ENCODE measurements around the gene STIM1. TPM values are rescaled to one million over a fixed set of nuclear protein-coding genes. Genes with fewer than 3 reads are reported as not detected.
"Not testable (repeated sequence)": the region's sequence is repeated elsewhere in the genome, so short reads cannot be mapped to it uniquely, and the experiment has no call there.

The STIM1 gene
- total RNA-seq, 1 donor from 2014 or later = 60.7 TPM

GRCh38 chr11:4050138-4050537, 194.7 kb downstream of the STIM1 start:
- ATAC-seq (no peak), DNase-seq (no peak)
- H3K27ac ChIP-seq = no peak overlapping the region
- H3K4me1 ChIP-seq = peaks cover under 1% of the 10 kb centered on the region
- no peak for TF ChIP-seq CTCF (IDR thresholded peaks at IDR 0.05)
- no peaks in the 10 kb centered on the region for H3K27me3 ChIP-seq
- no peaks in the 10 kb centered on the region for H3K9me3 ChIP-seq
- H3K36me3 ChIP-seq = no peaks in the 10 kb centered on the region
- H3K4me3 ChIP-seq = no peak overlapping the region
- intact Hi-C loops (cut with DNase I) = no loop called here

GRCh38 chr11:4053200-4053599, 197.7 kb downstream of the STIM1 start:
- H3K4me3 ChIP-seq; ATAC-seq; H3K27me3 ChIP-seq; DNase-seq; H3K27ac ChIP-seq; intact Hi-C loops (cut with DNase I); H3K9me3 ChIP-seq; H3K4me1 ChIP-seq: not testable (repeated sequence)
- H3K36me3 ChIP-seq = peaks cover 13% of the 10 kb centered on the region

GRCh38 chr11:4054643-4055042, 199.2 kb downstream of the STIM1 start:
- DNase-seq = no peak
- intact Hi-C loops (cut with DNase I) = no loop called here
- H3K27me3 ChIP-seq = no peaks in the 10 kb centered on the region
- peaks cover 18% of the 10 kb centered on the region for H3K36me3 ChIP-seq
- H3K9me3 ChIP-seq = no peaks in the 10 kb centered on the region
- no peaks in the 10 kb centered on the region for H3K4me1 ChIP-seq
- no peak for ATAC-seq
- H3K4me3 ChIP-seq = no peak overlapping the region
- no peak for TF ChIP-seq CTCF (IDR thresholded peaks at IDR 0.05)
- no peak overlapping the region for H3K27ac ChIP-seq

GRCh38 chr11:4059424-4059823, 204.0 kb downstream of the STIM1 start:
- peaks cover 38% of the 10 kb centered on the region for H3K36me3 ChIP-seq
- TF ChIP-seq CTCF (IDR thresholded peaks at IDR 0.05) = no peak
- no peak overlapping the region for H3K27ac ChIP-seq
- no peaks in the 10 kb centered on the region for H3K9me3 ChIP-seq
- no peaks in the 10 kb centered on the region for H3K27me3 ChIP-seq
- no peak overlapping the region for H3K4me3 ChIP-seq
- DNase-seq = no peak
- intact Hi-C loops (cut with DNase I) = no loop called here
- ATAC-seq = no peak
- H3K4me1 ChIP-seq = peaks cover 12% of the 10 kb centered on the region

- no peak for DNase-seq
- intact Hi-C loops (cut with DNase I) = no loop called here
- H3K27ac ChIP-seq = no peak overlapping the region
- H3K4me3 ChIP-seq = no peak overlapping the region
- peaks cover 38% of the 10 kb centered on the region for H3K36me3 ChIP-seq
- H3K9me3 ChIP-seq = no peaks in the 10 kb centered on the region
- no peak for TF ChIP-seq CTCF (IDR thresholded peaks at IDR 0.05)
- ATAC-seq = no peak
- H3K4me1 ChIP-seq = peaks cover 12% of the 10 kb centered on the region
- H3K27me3 ChIP-seq = no peaks in the 10 kb centered on the region
These were observed 204.9 kb downstream of the STIM1 start for GRCh38 chr11:4060182-4060923.

GRCh38 chr11:4061700-4062099, 206.2 kb downstream of the STIM1 start:
- intact Hi-C loops (cut with DNase I) = no loop called here
- DNase-seq (no peak), ATAC-seq (no peak)
- Histone ChIP-seq H3K27ac (no peak overlapping the region), H3K4me3 (no peak overlapping the region), H3K27me3 (no peaks in the 10 kb centered on the region), H3K9me3 (no peaks in the 10 kb centered on the region), H3K4me1 (peaks cover 12% of the 10 kb centered on the region), H3K36me3 (peaks cover 28% of the 10 kb centered on the region)
- TF ChIP-seq CTCF (IDR thresholded peaks at IDR 0.05) = no peak
